ENCODE data around the gene PDE4D.

DNA sequence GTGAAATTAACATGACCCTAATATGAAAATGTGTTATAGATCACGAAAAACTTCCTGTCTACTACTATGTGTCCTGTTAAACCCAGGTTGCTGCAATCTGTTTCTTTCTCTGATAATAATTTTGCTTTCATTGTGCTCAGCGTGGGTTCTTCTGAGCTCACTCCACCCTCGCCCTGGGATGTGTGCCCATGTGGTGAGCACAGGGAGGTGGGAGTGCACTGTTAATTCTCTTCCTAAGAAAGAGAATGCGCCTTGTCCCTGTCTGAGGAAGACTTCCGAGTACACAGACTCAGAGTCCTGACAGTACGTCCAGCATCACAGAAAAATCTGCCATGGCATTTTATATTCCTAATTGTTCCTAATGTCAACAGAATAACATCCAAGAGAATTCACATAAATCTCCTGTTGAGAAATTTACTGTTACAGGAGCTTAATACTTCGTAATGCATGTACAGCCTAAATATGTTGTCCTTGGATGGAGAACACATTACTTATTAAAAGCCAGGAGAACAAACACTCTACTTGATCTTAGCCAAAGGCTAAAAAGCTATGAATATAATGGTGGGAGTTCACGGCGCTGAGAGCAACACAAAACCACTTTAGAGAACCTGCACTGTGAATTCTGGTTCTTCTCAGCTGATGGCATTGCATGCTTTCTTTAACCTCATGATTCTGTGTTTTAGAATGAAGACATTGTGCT, 102.6 kb downstream of the PDE4D start:
- TF ChIP-seq EZH2 (IDR thresholded peaks at IDR 0.05; ENCODE audit: insufficient read depth, poor library complexity, severe bottlenecking) (no peak), EZH2phosphoT487 (IDR thresholded peaks at IDR 0.05; ENCODE audit: insufficient read depth, low read depth) (no peak)

All from GM23248 (cell line).